Uterus (tissue), 2 donors: ENCODE results near the gene L3MBTL1.

ENCODE experiments used
- POLR2A ChIP-seq, 2 donors: fragments of 450-650 bp; IDR thresholded peaks; one replicate each; pipeline ENCODE4 v1.6.1; 2016; ENCODE audit warnings: antibody characterized with exemption in 2 of 2, mild to moderate bottlenecking in 1 of 2, moderate library complexity in 1 of 2
- TF ChIP-seq, protein P1 (sequence below), 4 experiments: fragments of 200-600 bp in 2 of 4; fragments of 450-650 bp in 2 of 4; sonication (generic) in 2 of 4; IDR thresholded peaks; one replicate each; pipeline ENCODE4 v1.5.1; 2016 to 2019; ENCODE audit warnings: antibody characterized with exemption in 4 of 4, mild to moderate bottlenecking in 2 of 4, moderate library complexity in 1 of 4

DNA sequence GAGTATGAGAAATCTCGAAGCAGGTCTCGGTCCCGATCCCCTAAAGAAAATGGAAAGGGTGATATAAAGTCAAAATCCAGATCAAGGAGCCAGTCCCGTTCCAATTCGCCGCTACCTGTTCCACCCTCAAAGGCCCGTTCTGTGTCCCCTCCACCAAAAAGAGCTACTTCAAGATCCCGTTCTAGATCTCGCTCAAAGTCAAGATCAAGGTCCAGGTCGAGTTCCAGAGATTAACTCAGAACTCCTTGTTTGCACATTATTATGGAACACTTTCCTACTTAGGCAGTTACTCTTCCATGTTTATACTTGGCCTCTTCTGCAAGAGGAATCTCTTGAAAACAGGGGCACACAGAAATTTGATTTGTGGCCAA, 46.7 kb upstream of the L3MBTL1 start:
- TF ChIP-seq, protein P1, sequence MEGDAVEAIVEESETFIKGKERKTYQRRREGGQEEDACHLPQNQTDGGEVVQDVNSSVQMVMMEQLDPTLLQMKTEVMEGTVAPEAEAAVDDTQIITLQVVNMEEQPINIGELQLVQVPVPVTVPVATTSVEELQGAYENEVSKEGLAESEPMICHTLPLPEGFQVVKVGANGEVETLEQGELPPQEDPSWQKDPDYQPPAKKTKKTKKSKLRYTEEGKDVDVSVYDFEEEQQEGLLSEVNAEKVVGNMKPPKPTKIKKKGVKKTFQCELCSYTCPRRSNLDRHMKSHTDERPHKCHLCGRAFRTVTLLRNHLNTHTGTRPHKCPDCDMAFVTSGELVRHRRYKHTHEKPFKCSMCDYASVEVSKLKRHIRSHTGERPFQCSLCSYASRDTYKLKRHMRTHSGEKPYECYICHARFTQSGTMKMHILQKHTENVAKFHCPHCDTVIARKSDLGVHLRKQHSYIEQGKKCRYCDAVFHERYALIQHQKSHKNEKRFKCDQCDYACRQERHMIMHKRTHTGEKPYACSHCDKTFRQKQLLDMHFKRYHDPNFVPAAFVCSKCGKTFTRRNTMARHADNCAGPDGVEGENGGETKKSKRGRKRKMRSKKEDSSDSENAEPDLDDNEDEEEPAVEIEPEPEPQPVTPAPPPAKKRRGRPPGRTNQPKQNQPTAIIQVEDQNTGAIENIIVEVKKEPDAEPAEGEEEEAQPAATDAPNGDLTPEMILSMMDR (IDR thresholded peaks at IDR 0.05), result no peak
- no peak for TF ChIP-seq POLR2A (IDR thresholded peaks at IDR 0.05)
